ENCODE measurements around the gene CNTROB.

CNTROB gene

GRCh38 chr17:7956228-7956965 is 24.4 kb downstream of the CNTROB start:
- H3K4me3 ChIP-seq (ENCODE audit: low read length), result no peak overlapping the region
- H3K4me1 ChIP-seq (ENCODE audit: control insufficient read depth, insufficient read depth, low read length), result peaks cover 13% of the 10 kb centered on the region
- peak overlapping the region; percentile 71 for H3K27ac ChIP-seq (ENCODE audit: low read depth, low read length)
- peaks cover 2% of the 10 kb centered on the region for H3K27me3 ChIP-seq (ENCODE audit: control insufficient read depth, insufficient read depth, low read length)
- H3K36me3 ChIP-seq (ENCODE audit: control insufficient read depth, insufficient read depth, low read length), result no peaks in the 10 kb centered on the region
- H3K9ac ChIP-seq (ENCODE audit: low read length), result no peak overlapping the region

GRCh38 chr17:7959503-7960253 is 27.7 kb downstream of the CNTROB start:
- H3K4me3 ChIP-seq (ENCODE audit: low read length), result no peak overlapping the region
- H3K27me3 ChIP-seq (ENCODE audit: control insufficient read depth, insufficient read depth, low read length), result peaks cover 2% of the 10 kb centered on the region
- peaks cover 10% of the 10 kb centered on the region for H3K4me1 ChIP-seq (ENCODE audit: control insufficient read depth, insufficient read depth, low read length)
- no peak overlapping the region for H3K9ac ChIP-seq (ENCODE audit: low read length)
- no peaks in the 10 kb centered on the region for H3K36me3 ChIP-seq (ENCODE audit: control insufficient read depth, insufficient read depth, low read length)
- no peak overlapping the region for H3K27ac ChIP-seq (ENCODE audit: low read depth, low read length)

GRCh38 chr17:7961421-7961820 is 29.4 kb downstream of the CNTROB start:
- H3K4me3 ChIP-seq (ENCODE audit: low read length), result no peak overlapping the region
- peaks cover 2% of the 10 kb centered on the region for H3K27me3 ChIP-seq (ENCODE audit: control insufficient read depth, insufficient read depth, low read length)
- H3K27ac ChIP-seq (ENCODE audit: low read depth, low read length), result no peak overlapping the region
- H3K36me3 ChIP-seq (ENCODE audit: control insufficient read depth, insufficient read depth, low read length), result no peaks in the 10 kb centered on the region
- H3K9ac ChIP-seq (ENCODE audit: low read length), result no peak overlapping the region
- H3K4me1 ChIP-seq (ENCODE audit: control insufficient read depth, insufficient read depth, low read length), result no peaks in the 10 kb centered on the region

GRCh38 chr17:7967751-7968150 is 35.7 kb downstream of the CNTROB start:
- H3K9ac ChIP-seq (ENCODE audit: low read length), result no peak overlapping the region
- H3K27ac ChIP-seq (ENCODE audit: low read depth, low read length), result no peak overlapping the region
- H3K36me3 ChIP-seq (ENCODE audit: control insufficient read depth, insufficient read depth, low read length), result no peaks in the 10 kb centered on the region
- no peaks in the 10 kb centered on the region for H3K4me1 ChIP-seq (ENCODE audit: control insufficient read depth, insufficient read depth, low read length)
- no peak overlapping the region for H3K4me3 ChIP-seq (ENCODE audit: low read length)
- H3K27me3 ChIP-seq (ENCODE audit: control insufficient read depth, insufficient read depth, low read length), result no peaks in the 10 kb centered on the region

- Histone ChIP-seq H3K4me3 (ENCODE audit: low read length) (no peak overlapping the region), H3K4me1 (ENCODE audit: control insufficient read depth, insufficient read depth, low read length) (no peaks in the 10 kb centered on the region), H3K27me3 (ENCODE audit: control insufficient read depth, insufficient read depth, low read length) (no peaks in the 10 kb centered on the region), H3K36me3 (ENCODE audit: control insufficient read depth, insufficient read depth, low read length) (no peaks in the 10 kb centered on the region), H3K27ac (ENCODE audit: low read depth, low read length) (no peak overlapping the region), H3K9ac (ENCODE audit: low read length) (no peak overlapping the region)
These were observed 37.4 kb downstream of the CNTROB start for GRCh38 chr17:7969433-7969832.

- Histone ChIP-seq H3K27ac (ENCODE audit: low read depth, low read length) (no peak overlapping the region), H3K27me3 (ENCODE audit: control insufficient read depth, insufficient read depth, low read length) (no peaks in the 10 kb centered on the region), H3K9ac (ENCODE audit: low read length) (no peak overlapping the region), H3K4me1 (ENCODE audit: control insufficient read depth, insufficient read depth, low read length) (no peaks in the 10 kb centered on the region), H3K4me3 (ENCODE audit: low read length) (no peak overlapping the region), H3K36me3 (ENCODE audit: control insufficient read depth, insufficient read depth, low read length) (no peaks in the 10 kb centered on the region)
These were observed 39.6 kb downstream of the CNTROB start for GRCh38 chr17:7971651-7972050.

GRCh38 chr17:7972131-7972785 is 40.3 kb downstream of the CNTROB start:
- Histone ChIP-seq H3K4me1 (ENCODE audit: control insufficient read depth, insufficient read depth, low read length) (no peaks in the 10 kb centered on the region), H3K27me3 (ENCODE audit: control insufficient read depth, insufficient read depth, low read length) (no peaks in the 10 kb centered on the region), H3K4me3 (ENCODE audit: low read length) (no peak overlapping the region), H3K9ac (ENCODE audit: low read length) (no peak overlapping the region), H3K36me3 (ENCODE audit: control insufficient read depth, insufficient read depth, low read length) (no peaks in the 10 kb centered on the region), H3K27ac (ENCODE audit: low read depth, low read length) (no peak overlapping the region)

- no peaks in the 10 kb centered on the region for H3K4me1 ChIP-seq (ENCODE audit: control insufficient read depth, insufficient read depth, low read length)
- no peaks in the 10 kb centered on the region for H3K27me3 ChIP-seq (ENCODE audit: control insufficient read depth, insufficient read depth, low read length)
- H3K36me3 ChIP-seq (ENCODE audit: control insufficient read depth, insufficient read depth, low read length), result no peaks in the 10 kb centered on the region
- H3K4me3 ChIP-seq (ENCODE audit: low read length), result no peak overlapping the region
- H3K9ac ChIP-seq (ENCODE audit: low read length), result no peak overlapping the region
- no peak overlapping the region for H3K27ac ChIP-seq (ENCODE audit: low read depth, low read length)
These were observed 42.7 kb downstream of the CNTROB start for GRCh38 chr17:7974638-7975131.

GRCh38 chr17:7977039-7977438 is 45.0 kb downstream of the CNTROB start:
- Histone ChIP-seq H3K36me3 (ENCODE audit: control insufficient read depth, insufficient read depth, low read length) (no peaks in the 10 kb centered on the region), H3K9ac (ENCODE audit: low read length) (no peak overlapping the region), H3K4me3 (ENCODE audit: low read length) (no peak overlapping the region), H3K27me3 (ENCODE audit: control insufficient read depth, insufficient read depth, low read length) (no peaks in the 10 kb centered on the region), H3K27ac (ENCODE audit: low read depth, low read length) (no peak overlapping the region), H3K4me1 (ENCODE audit: control insufficient read depth, insufficient read depth, low read length) (no peaks in the 10 kb centered on the region)

GRCh38 chr17:7977805-7978204 is 45.8 kb downstream of the CNTROB start:
- Histone ChIP-seq H3K36me3 (ENCODE audit: control insufficient read depth, insufficient read depth, low read length) (no peaks in the 10 kb centered on the region), H3K4me3 (ENCODE audit: low read length) (no peak overlapping the region), H3K9ac (ENCODE audit: low read length) (no peak overlapping the region), H3K27me3 (ENCODE audit: control insufficient read depth, insufficient read depth, low read length) (no peaks in the 10 kb centered on the region), H3K4me1 (ENCODE audit: control insufficient read depth, insufficient read depth, low read length) (no peaks in the 10 kb centered on the region), H3K27ac (ENCODE audit: low read depth, low read length) (no peak overlapping the region)

- Histone ChIP-seq H3K9ac (ENCODE audit: low read length) (no peak overlapping the region), H3K36me3 (ENCODE audit: control insufficient read depth, insufficient read depth, low read length) (no peaks in the 10 kb centered on the region), H3K27ac (ENCODE audit: low read depth, low read length) (no peak overlapping the region), H3K4me3 (ENCODE audit: low read length) (no peak overlapping the region), H3K4me1 (ENCODE audit: control insufficient read depth, insufficient read depth, low read length) (no peaks in the 10 kb centered on the region), H3K27me3 (ENCODE audit: control insufficient read depth, insufficient read depth, low read length) (no peaks in the 10 kb centered on the region)
These were observed 50.2 kb downstream of the CNTROB start for GRCh38 chr17:7982173-7982572.

GRCh38 chr17:7982666-7983065 is 50.7 kb downstream of the CNTROB start:
- no peaks in the 10 kb centered on the region for H3K4me1 ChIP-seq (ENCODE audit: control insufficient read depth, insufficient read depth, low read length)
- H3K27me3 ChIP-seq (ENCODE audit: control insufficient read depth, insufficient read depth, low read length), result no peaks in the 10 kb centered on the region

More at GRCh38 chr17:7982666-7983065, 50.7 kb downstream of the CNTROB start:
- H3K27ac ChIP-seq (ENCODE audit: low read depth, low read length), result no peak overlapping the region
- no peak overlapping the region for H3K9ac ChIP-seq (ENCODE audit: low read length)
- H3K4me3 ChIP-seq (ENCODE audit: low read length), result no peak overlapping the region
- no peaks in the 10 kb centered on the region for H3K36me3 ChIP-seq (ENCODE audit: control insufficient read depth, insufficient read depth, low read length)
